GM12801 (cell line): ENCODE measurements around the gene SOX11.

Experiments used
- CTCF ChIP-seq: IDR thresholded peaks from one replicate; pipeline ENCODE4 v1.5.1; 2011; ENCODE audit warnings: control low read depth; ENCODE audit not compliant: insufficient read length; ENCODE audit errors: extremely low read depth

The SOX11 gene

GRCh38 chr2:5701266-5701665 is 9.1 kb downstream of the SOX11 start:
- no peak for TF ChIP-seq CTCF

GRCh38 chr2:5703166-5703565 is 11.0 kb downstream of the SOX11 start:
- no peak for TF ChIP-seq CTCF

GRCh38 chr2:5705490-5705889 is 13.3 kb downstream of the SOX11 start:
- no peak for TF ChIP-seq CTCF

- TF ChIP-seq CTCF, result no peak
These were observed 14.7 kb downstream of the SOX11 start for GRCh38 chr2:5706717-5707455.

- no peak for TF ChIP-seq CTCF
These were observed 18.4 kb downstream of the SOX11 start for GRCh38 chr2:5710615-5711014.

- no peak for TF ChIP-seq CTCF
These were observed 20.9 kb downstream of the SOX11 start for GRCh38 chr2:5713101-5713500.

GRCh38 chr2:5719629-5720334 is 27.6 kb downstream of the SOX11 start:
- no peak for TF ChIP-seq CTCF
